CD4-positive, alpha-beta T cell (primary cell): Measurements from ENCODE around the gene UBE2I. TPM values are rescaled to one million over a fixed set of nuclear protein-coding genes. Genes with fewer than 3 reads are reported as not detected.

Experiments
- ATAC-seq: fragments of 200-7000 bp; cut with Tn5 transposase; one replicate; pipeline ENCODE4 v1.10.0; 2022; ENCODE audit warnings: mild to moderate bottlenecking; ENCODE audit not compliant: poor library complexity
- CTCF ChIA-PET: fragments of 350-600 bp; sonication (Branson Sonifier 250); formaldehyde crosslinking; loops from one replicate; lab custom pipeline; 2021; ENCODE audit warnings: antibody characterized with exemption, inconsistent platforms; lab: Charles Lee
- POLR2A ChIA-PET: fragments of 350-600 bp; sonication (Branson Sonifier 250); formaldehyde crosslinking; loops from one replicate; lab custom pipeline; 2021; ENCODE audit warnings: antibody characterized with exemption, inconsistent platforms; lab: Charles Lee
- DNase-seq, 14 experiments: peaks; one replicate each; pipeline ENCODE4 v3.0.0-alpha.2; 2013 to 2020; ENCODE audit warnings: mixed read lengths in 2 of 14
- H3K27ac ChIP-seq, 2 donors: one replicate each; pipeline versions ENCODE4 v1.5.1 to v1.7.0; 2013; ENCODE audit warnings: low read length in 2 of 2, low read depth in 1 of 2, mild to moderate bottlenecking in 1 of 2
- H3K27me3 ChIP-seq, 2 experiments: 1 replicate in 1 of 2; 2 replicates in 1 of 2; pipeline versions ENCODE4 v1.6.1 to v1.7.0; 2013; ENCODE audit warnings: low read length in 2 of 2, control low read depth in 1 of 2, mild to moderate bottlenecking in 1 of 2, moderate library complexity in 1 of 2; ENCODE audit not compliant: insufficient read depth in 2 of 2, control insufficient read depth in 1 of 2
- H3K36me3 ChIP-seq: one replicate; pipeline ENCODE4 v1.6.1; 2013; ENCODE audit warnings: low read length, control low read depth; ENCODE audit not compliant: insufficient read depth
- H3K4me1 ChIP-seq: one replicate; pipeline ENCODE4 v1.6.1; 2013; ENCODE audit warnings: low read length, control low read depth; ENCODE audit not compliant: insufficient read depth
- H3K4me3 ChIP-seq: one replicate; pipeline ENCODE4 v1.5.1; 2013; ENCODE audit warnings: mild to moderate bottlenecking, low read length, moderate library complexity
- H3K9me3 ChIP-seq, 2 experiments: 1 replicate in 1 of 2; 2 replicates in 1 of 2; pipeline versions ENCODE4 v1.6.1 to v1.7.0; 2013; ENCODE audit warnings: low read length in 2 of 2, mild to moderate bottlenecking in 2 of 2, control low read depth in 1 of 2, moderate library complexity in 1 of 2; ENCODE audit not compliant: control insufficient read depth in 1 of 2, insufficient read depth in 1 of 2
- H3K27ac Mint-ChIP-seq: one replicate; pipeline ENCODE4 v1.8.0; 2020; ENCODE audit warnings: mixed read lengths
- H3K27me3 Mint-ChIP-seq: one replicate; pipeline ENCODE4 v1.8.0; 2021; ENCODE audit warnings: mixed read lengths
- H3K36me3 Mint-ChIP-seq: one replicate; pipeline ENCODE4 v1.8.0; 2021; ENCODE audit warnings: low read depth, mixed read lengths
- H3K4me1 Mint-ChIP-seq: one replicate; pipeline ENCODE4 v1.8.0; 2021; ENCODE audit warnings: low read depth, mixed read lengths
- H3K4me3 Mint-ChIP-seq: one replicate; pipeline ENCODE4 v1.8.0; 2020; ENCODE audit warnings: mild to moderate bottlenecking, mixed read lengths
- H3K9me3 Mint-ChIP-seq: one replicate; pipeline ENCODE4 v1.8.0; 2020; ENCODE audit warnings: mixed read lengths
- CTCF ChIP-seq: fragments of 200-600 bp; IDR thresholded peaks from one replicate; pipeline ENCODE4 v1.8.0; 2022; ENCODE audit warnings: antibody characterized with exemption, mild to moderate bottlenecking
- intact Hi-C, 2 experiments: fragments of 100-400 bp; cut with DNase I in 1 of 2; cut with micrococcal nuclease in 1 of 2; formaldehyde crosslinking; loops; one replicate each; pipeline versions ENCODE4 v1.15.1 to v1.9.0; 2023 to 2025; cut with DNase I, micrococcal nuclease
- total RNA-seq, 174 experiments: library from RNA in 2 of 174; stranded (reverse) in 2 of 174; gene quantifications; one replicate each; pipeline ENCODE4 v1.2.3 and lab custom pipeline; 2021 to 2026

UBE2I gene
- total RNA-seq, 2 experiments from 2014 or later, result 247 to 252 TPM

GRCh38 chr16:1364510-1364909 is 55.1 kb downstream of the UBE2I start:
- H3K36me3 Mint-ChIP-seq, result peaks cover 46% of the 10 kb centered on the region
- no peak for DNase-seq
- Histone ChIP-seq H3K4me1 (no peaks in the 10 kb centered on the region), H3K36me3 (peaks cover 65% of the 10 kb centered on the region), H3K4me3 (no peak overlapping the region), H3K27me3 (no peaks in the 10 kb centered on the region), H3K9me3 (no peaks in the 10 kb centered on the region), H3K27ac (no peak overlapping the region)
- ChIA-PET POLR2A (no interaction called here), CTCF (interaction anchor here (1.4 to 1.7 kb wide), 3 partner anchors 15 to 215 kb away, joined by 3 to 15 read pairs (median 4); no protein-coding TSS in a partner anchor)
- ATAC-seq, result no peak
- H3K9me3 Mint-ChIP-seq, result no peaks in the 10 kb centered on the region
- no peak overlapping the region for H3K27ac Mint-ChIP-seq
- intact Hi-C loops, result no loop called here
- no peak overlapping the region for H3K4me3 Mint-ChIP-seq
- no peak for TF ChIP-seq CTCF
- no peaks in the 10 kb centered on the region for H3K4me1 Mint-ChIP-seq
- no peaks in the 10 kb centered on the region for H3K27me3 Mint-ChIP-seq

GRCh38 chr16:1366060-1366711 is 56.8 kb downstream of the UBE2I start:
- Mint-ChIP-seq H3K4me1 (no peaks in the 10 kb centered on the region), H3K27me3 (no peaks in the 10 kb centered on the region), H3K9me3 (no peaks in the 10 kb centered on the region), H3K36me3 (peaks cover 43% of the 10 kb centered on the region), H3K4me3 (no peak overlapping the region), H3K27ac (no peak overlapping the region)
- intact Hi-C loops, result no loop called here
- Histone ChIP-seq H3K27ac (no peak overlapping the region), H3K9me3 (no peaks in the 10 kb centered on the region), H3K36me3 (peaks cover 68% of the 10 kb centered on the region), H3K27me3 (no peaks in the 10 kb centered on the region), H3K4me3 (no peak overlapping the region), H3K4me1 (no peaks in the 10 kb centered on the region)
- ChIA-PET CTCF (no interaction called here), POLR2A (no interaction called here)
- no peak for TF ChIP-seq CTCF
- no peak for ATAC-seq
- no peak for DNase-seq

- Histone ChIP-seq H3K4me1 (no peaks in the 10 kb centered on the region), H3K4me3 (no peak overlapping the region), H3K27ac (no peak overlapping the region), H3K9me3 (no peaks in the 10 kb centered on the region), H3K27me3 (no peaks in the 10 kb centered on the region), H3K36me3 (peaks cover 68% of the 10 kb centered on the region)
- DNase-seq (no peak), ATAC-seq (no peak)
- no peak overlapping the region for H3K27ac Mint-ChIP-seq
- H3K4me3 Mint-ChIP-seq, result no peak overlapping the region
- no peaks in the 10 kb centered on the region for H3K4me1 Mint-ChIP-seq
- H3K27me3 Mint-ChIP-seq, result no peaks in the 10 kb centered on the region
- no peaks in the 10 kb centered on the region for H3K9me3 Mint-ChIP-seq
- POLR2A ChIA-PET, result no interaction called here
- TF ChIP-seq CTCF, result no peak
- intact Hi-C loops, result no loop called here
- CTCF ChIA-PET, result no interaction called here
- H3K36me3 Mint-ChIP-seq, result peaks cover 43% of the 10 kb centered on the region
Measured at GRCh38 chr16:1366712-1367299, 57.4 kb downstream of the UBE2I start.
